Right atrium auricular region (tissue), 2 donors: Measurements from ENCODE around the gene TMUB1. TPM values are rescaled to one million over a fixed set of nuclear protein-coding genes. Genes with fewer than 3 reads are reported as not detected.

Experiments used
- DNase-seq: peaks from one replicate; pipeline ENCODE4 v3.0.0-alpha.2; 2019; ENCODE audit warnings: low spot score
- H3K27ac ChIP-seq, 2 donors: fragments of 200-600 bp; sonication (generic); 1 replicate in 1 of 2; 2 replicates in 1 of 2; pipeline ENCODE4 v1.5.1; 2016 to 2019
- H3K27me3 ChIP-seq, 2 donors: fragments of 200-600 bp; sonication (generic); one replicate each; pipeline versions ENCODE4 v1.5.1 to v1.6.0; 2017 to 2019
- H3K36me3 ChIP-seq: fragments of 200-600 bp; sonication (generic); one replicate; pipeline ENCODE4 v1.5.1; 2016
- H3K4me1 ChIP-seq, 2 donors: fragments of 200-600 bp; sonication (generic); one replicate each; pipeline versions ENCODE4 v1.5.1 to v1.6.0; 2017 to 2019
- H3K4me3 ChIP-seq, 2 donors: fragments of 200-600 bp; sonication (generic); 1 replicate in 1 of 2; 2 replicates in 1 of 2; pipeline ENCODE4 v1.5.1; 2017 to 2019; ENCODE audit warnings: mild to moderate bottlenecking in 1 of 2, moderate library complexity in 1 of 2
- H3K9me3 ChIP-seq, 2 donors: fragments of 200-600 bp; sonication (generic); one replicate each; pipeline ENCODE4 v1.5.1; 2019
- total RNA-seq, 2 donors: library from RNA; depleted of rRNA; stranded (reverse); fragments of >200 nt; gene quantifications; one replicate each; pipeline ENCODE4 v1.1.0, GENCODE V29; 2016
- TF ChIP-seq, protein P1 (sequence below), 2 donors: fragments of 200-600 bp; sonication (generic); IDR thresholded peaks; one replicate each; pipeline ENCODE4 v1.5.1; 2019; ENCODE audit warnings: antibody characterized with exemption in 2 of 2

The TMUB1 gene
- total RNA-seq, 2 donors from 2014 or later: 28.0 to 53.6 TPM

DNA sequence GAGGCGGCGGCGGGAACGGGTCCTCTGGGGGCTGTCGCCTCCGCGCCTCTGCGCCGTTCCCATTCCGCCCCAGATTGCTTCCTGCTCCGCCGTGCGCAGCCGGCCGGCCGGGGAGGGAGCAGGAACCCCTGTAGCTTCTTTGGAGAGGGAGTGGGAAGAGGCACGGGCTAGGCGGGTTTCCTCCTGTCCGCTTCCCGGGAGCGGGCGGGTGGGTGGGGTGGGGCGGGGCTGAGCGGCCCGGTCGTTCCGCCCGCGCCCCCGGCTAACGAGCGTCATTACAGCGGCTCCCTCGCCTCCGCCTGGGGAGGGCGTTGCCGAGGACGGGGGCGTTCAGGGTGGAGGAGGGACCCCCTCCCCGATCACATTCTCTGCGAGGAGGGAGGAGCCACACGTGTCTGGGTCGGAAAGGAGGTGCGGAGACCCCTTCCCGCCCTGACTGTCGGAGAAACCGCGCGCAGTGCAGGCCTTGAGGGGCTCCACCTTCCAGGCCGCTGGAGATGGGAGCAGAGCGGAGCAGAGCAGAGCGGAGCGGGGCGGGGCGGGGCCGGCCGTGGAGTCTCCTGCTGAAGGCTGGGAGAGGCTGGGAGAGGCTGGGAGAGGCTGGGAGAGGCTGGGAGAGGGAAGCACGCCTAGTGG, 42.7 kb upstream of the TMUB1 start:
- Histone ChIP-seq H3K9me3 (no peaks in the 10 kb centered on the region), H3K27me3 (no peaks in the 10 kb centered on the region), H3K4me3 (peak overlapping the region; percentile 34 to 60), H3K4me1 (peaks cover 0 to 9% of the 10 kb centered on the region in 2 donors), H3K36me3 (peaks cover 45% of the 10 kb centered on the region), H3K27ac (no peak overlapping the region)
- TF ChIP-seq, protein P1, sequence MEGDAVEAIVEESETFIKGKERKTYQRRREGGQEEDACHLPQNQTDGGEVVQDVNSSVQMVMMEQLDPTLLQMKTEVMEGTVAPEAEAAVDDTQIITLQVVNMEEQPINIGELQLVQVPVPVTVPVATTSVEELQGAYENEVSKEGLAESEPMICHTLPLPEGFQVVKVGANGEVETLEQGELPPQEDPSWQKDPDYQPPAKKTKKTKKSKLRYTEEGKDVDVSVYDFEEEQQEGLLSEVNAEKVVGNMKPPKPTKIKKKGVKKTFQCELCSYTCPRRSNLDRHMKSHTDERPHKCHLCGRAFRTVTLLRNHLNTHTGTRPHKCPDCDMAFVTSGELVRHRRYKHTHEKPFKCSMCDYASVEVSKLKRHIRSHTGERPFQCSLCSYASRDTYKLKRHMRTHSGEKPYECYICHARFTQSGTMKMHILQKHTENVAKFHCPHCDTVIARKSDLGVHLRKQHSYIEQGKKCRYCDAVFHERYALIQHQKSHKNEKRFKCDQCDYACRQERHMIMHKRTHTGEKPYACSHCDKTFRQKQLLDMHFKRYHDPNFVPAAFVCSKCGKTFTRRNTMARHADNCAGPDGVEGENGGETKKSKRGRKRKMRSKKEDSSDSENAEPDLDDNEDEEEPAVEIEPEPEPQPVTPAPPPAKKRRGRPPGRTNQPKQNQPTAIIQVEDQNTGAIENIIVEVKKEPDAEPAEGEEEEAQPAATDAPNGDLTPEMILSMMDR (IDR thresholded peaks at IDR 0.05): no peak
- no peak for DNase-seq

DNA sequence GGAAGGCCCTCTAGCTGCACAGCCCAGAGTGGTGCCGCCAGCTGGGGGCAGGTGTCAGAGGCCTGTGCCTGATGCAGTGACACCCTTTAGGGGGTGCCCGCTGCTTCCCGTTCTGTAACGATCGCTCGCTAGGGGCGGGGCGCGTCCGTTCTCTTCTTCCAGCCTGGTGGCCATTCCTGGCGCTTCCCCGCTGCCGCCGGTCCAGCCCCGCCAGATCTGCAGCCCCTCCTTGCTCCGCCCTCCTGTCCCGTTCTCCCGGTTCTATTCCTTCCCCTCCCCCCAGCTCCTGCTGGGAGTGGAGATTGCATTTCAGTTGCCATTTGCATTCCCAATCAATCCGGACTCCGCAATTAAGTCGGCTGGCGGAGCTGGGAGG, 42.2 kb upstream of the TMUB1 start:
- TF ChIP-seq, protein P1 (IDR thresholded peaks at IDR 0.05): peak in 1 of 2 donors; percentile 51
- Histone ChIP-seq H3K27me3 (no peaks in the 10 kb centered on the region), H3K4me1 (peaks cover 0 to 9% of the 10 kb centered on the region in 2 donors), H3K9me3 (no peaks in the 10 kb centered on the region), H3K27ac (no peak overlapping the region), H3K36me3 (peaks cover 49% of the 10 kb centered on the region), H3K4me3 (peak overlapping the region; percentile 34 to 60)
- no peak for DNase-seq

DNA sequence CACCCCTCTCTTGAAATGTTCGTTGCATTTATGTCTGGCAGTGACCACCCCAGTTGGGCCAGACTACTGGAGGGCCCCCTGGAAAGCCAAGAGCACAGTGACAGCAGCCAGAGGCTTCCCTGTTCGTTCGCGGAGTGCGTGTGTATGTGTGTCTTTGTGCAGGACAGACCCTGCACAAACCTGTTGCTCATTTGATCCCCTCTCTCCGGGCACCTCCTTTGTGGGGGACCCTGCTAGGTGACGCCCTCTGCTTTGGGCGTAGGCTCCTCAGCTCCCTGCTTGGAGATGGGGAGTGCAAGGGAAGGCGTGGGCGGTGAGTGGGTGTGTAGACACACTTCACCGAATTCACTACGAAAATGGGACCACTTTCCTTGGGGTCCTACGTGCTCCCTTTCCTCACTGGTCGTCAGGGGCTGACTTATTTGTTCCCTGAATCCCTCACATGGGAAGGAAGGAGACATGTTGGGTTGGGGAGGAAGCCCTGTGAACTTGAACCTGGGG, 41.7 kb upstream of the TMUB1 start:
- Histone ChIP-seq H3K9me3 (no peaks in the 10 kb centered on the region), H3K27ac (no peak overlapping the region), H3K36me3 (peaks cover 49% of the 10 kb centered on the region), H3K4me1 (peaks cover 0 to 9% of the 10 kb centered on the region in 2 donors), H3K4me3 (peak overlapping the region in 1 of 2 donors; percentile 60), H3K27me3 (no peaks in the 10 kb centered on the region)
- no peak for DNase-seq
- TF ChIP-seq, protein P1 (IDR thresholded peaks at IDR 0.05): no peak

DNA sequence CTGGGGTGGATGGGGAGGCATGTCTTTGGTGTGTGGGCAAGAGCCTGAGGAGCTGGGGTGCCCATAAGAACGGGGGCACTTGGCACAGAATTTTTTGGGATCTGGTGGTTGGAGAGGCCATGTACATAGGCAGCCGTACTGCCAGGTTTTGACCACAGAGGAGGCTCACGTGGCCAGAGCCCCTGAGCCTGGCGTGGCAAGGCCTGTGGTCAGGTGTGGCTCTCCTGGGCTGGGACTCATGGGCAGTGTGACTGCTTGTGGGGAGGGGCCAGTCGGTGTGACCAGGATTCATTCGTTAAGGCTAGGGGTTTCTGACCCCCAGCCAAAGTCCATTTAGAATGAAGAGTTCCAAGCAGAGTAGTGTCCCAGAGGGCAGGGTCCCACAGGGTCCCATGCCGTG, 41.2 kb upstream of the TMUB1 start:
- Histone ChIP-seq H3K4me3 (no peak overlapping the region), H3K4me1 (peaks cover 0 to 9% of the 10 kb centered on the region in 2 donors), H3K36me3 (peaks cover 49% of the 10 kb centered on the region), H3K27me3 (no peaks in the 10 kb centered on the region), H3K27ac (no peak overlapping the region), H3K9me3 (no peaks in the 10 kb centered on the region)
- no peak for DNase-seq
- TF ChIP-seq, protein P1 (IDR thresholded peaks at IDR 0.05): no peak

DNA sequence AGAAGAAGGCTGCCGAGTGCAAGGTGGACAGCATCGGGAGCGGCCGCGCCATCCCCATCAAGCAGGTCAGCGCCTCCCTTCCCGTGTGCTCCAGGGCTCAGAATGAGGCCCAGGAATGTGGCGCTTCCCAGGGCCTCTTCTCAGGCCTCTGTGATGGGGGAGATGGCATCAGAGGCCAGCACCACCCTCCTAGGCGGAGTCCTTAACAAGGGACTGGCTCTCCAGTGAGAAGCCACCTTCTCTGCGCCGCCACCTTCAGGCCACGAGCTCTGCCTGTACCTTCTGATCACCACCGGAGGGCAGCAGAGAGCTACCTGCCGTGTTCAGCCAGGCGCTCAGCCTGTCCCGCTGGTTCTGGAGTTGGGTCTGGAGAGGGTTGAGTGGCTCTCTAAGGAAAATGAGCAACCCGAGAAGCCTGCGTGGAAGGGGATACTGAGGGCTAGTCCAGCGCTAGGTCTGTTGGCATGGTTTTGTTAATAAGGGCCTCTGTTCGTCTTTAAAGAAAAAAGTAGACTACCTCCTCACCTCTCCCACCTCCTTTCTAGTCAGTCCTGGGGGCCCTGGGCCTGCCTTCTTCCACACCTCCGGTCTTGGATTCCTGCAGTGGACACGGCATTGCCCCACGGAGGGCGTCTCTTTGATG, 40.6 kb upstream of the TMUB1 start:
- TF ChIP-seq, protein P1 (IDR thresholded peaks at IDR 0.05): peak; percentile 92 to 98
- Histone ChIP-seq H3K27ac (no peak overlapping the region), H3K4me3 (no peak overlapping the region), H3K9me3 (no peaks in the 10 kb centered on the region), H3K36me3 (peaks cover 49% of the 10 kb centered on the region), H3K27me3 (no peaks in the 10 kb centered on the region), H3K4me1 (peaks cover 0 to 9% of the 10 kb centered on the region in 2 donors)
- peak; percentile 79 for DNase-seq
